Stimulated activated CD4-positive, alpha-beta T cell treated with anti-CD3 and anti-CD28 coated beads, Interleukin-12 subunit alpha, Interleukin-12 subunit beta, amount 100 ng/mL, for 24 hours (primary cell): Measurements from ENCODE around the gene ZKSCAN5.
A peak's percentile ranks its signal among the peaks of the same experiment; 100 is the strongest.
"Not testable (repeated sequence)": the region's sequence is repeated elsewhere in the genome, so short reads cannot be mapped to it uniquely, and the experiment has no call there.

Experiments used
- DNase-seq, 2 experiments: peaks; one replicate each; pipeline ENCODE4 v3.0.0-alpha.2; 2020; ENCODE audit warnings: low read depth in 2 of 2

The ZKSCAN5 gene

DNA sequence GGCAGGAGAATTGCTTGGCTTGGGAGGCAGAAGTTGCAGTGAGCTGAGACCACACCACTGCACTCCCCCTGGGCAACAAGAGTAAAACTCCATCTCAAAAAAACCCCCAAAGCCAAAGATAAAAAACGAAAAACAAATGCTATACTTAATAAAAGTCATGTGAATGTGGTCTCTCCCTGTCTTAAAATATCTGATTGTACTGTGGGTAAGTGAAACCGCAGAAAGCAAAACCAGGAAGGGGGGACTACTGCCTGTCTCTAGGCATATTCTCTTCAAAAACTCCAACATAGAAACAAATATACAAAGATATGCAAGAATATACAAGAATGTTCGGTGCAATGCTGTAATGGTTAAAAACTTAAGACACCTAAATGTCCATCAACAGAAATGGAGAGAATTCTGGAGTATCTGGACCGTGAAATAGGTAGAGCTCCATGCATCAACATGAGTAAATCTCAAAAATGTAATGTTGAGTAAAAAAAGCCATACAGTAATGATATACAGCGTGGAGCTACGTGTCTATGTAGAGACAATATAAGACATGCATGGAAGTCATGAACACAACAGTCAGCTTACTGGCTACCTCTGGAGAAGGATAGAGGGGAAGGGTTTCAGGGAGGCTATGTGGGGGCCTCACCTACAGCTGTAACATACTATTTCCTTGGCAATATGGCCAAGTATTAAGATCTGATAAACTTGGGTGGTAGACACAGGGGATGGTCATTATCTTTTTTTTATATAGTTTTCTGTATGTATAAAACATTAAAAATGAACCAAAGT, 6.5 kb upstream of the ZKSCAN5 start:
- DNase-seq: no peak

DNA sequence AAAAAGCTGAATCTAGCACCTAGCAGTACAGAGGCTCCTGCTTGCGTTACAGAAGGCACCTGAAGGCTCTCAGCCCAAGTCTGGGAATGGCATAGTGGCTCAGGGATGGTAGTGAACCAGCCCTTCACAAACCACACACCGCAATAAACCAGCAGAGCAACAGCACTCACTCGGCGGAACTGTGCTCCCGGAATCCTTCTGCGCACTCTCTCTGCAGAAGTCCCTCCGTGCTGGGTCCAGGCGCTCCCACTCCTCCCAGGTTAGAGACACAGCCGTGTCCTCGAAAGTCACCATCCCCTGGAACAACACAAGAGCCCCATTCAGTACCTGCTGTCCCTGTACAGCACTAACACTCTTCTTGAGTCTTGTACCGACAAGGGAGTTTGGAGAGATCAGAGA, 5.9 kb upstream of the ZKSCAN5 start:
- no peak for DNase-seq

DNA sequence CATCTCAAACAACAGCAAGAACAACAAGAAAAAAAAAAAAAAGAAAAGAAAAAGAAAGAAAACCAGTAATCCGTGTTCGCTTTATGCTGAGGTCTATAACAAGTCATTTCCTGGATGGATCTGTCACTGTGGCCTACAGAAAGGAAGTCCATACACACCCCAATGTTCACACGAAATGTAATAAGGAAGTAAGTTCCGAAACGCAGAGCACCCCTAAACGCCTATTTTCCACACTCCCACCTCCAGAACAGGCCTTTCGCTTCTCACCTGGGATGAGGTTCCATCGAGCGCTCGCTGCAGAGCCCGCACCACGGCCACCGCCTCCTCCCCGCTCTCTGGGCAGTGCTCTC, 5.1 kb upstream of the ZKSCAN5 start:
- no peak for DNase-seq

DNA sequence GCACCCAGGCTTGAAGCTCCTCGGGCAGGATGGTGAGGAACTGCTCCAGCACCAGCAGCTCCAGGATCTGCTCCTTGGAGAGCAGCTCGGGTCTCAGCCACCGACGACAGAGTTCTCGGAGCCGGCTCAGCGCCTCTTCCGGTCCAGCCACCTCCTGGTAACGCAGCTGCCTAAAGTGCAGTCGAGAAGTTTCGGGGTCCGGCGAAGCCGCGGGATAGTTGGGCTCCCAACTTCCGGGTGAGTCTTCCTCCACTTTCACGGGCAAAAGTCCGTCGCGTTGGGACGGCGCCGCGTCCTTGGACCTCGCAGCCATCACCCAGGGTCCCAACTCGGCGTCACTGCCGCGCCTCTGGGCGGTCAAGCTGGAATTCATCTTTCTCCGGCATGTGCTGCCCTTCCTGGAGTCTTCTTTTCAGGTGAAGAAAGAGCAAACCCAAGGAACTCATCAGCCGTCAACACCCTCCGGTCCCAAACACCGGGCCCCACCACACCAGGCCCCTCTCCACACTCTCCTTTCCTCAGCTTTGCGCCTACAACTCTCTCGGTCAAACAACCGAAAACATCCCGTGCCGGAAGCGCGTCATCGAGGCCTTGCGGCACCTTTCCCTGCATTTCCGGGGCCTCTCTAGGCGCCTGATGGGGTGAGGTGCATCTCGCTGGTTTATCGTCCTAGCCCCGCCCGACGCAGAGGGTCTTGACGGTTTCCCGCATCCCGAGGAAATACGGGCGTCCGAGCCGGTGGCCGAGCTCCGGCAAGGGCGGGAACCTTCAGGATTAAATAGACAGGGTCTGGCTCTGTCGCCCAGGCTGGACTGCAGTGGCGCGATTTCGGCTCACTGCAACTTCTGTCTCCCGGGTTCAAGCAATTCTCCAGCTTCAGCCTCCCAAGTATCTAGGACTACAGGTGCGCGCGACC, 4.5 kb upstream of the ZKSCAN5 start, which contains the start of gene ZNF394:
ZNF394 (minus strand) TSS at position 561 of the 916 bp plus-strand sequence; CDS start at position 373, 188 bp downstream.
- peak; percentile 79 to 87 for DNase-seq

DNA sequence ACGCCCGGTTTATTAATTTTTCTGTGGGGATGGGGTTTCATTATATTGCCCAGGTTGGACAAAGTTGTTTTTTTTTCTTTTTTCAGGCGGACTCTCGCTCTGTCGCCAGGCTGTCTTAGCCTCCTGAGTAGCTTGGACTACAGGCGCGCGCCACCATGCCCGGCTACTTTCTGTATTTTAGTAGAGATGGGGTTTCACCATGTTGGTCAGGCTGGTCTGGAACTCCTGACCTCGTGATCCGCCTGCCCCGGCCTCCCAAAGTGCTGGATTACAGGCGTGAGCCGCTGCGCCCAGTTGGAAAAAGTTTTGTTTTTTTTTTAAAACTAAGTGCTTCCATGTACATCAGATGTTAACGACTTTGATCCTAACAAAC, 3.8 kb upstream of the ZKSCAN5 start:
- DNase-seq: no peak

DNA sequence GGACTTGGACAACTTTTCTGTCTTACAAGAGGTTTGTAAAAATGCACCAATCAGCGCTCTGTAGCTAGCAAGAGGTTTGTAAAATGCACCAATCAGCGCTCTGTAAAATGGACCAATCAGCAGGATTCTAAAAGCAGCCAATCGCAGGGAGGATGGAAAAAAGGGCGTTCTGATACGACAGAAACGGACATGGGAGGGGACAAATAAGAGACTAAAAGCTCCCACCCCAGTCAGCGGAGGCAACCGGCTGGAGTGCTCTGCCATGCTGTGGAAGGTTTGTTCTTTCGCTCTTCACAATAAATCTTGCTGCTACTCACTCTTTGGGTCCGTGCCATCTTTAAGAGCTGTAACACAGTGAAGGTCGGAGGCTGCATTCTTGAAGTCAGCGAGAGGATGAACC, 3.2 kb upstream of the ZKSCAN5 start:
- DNase-seq: not testable (repeated sequence)

DNA sequence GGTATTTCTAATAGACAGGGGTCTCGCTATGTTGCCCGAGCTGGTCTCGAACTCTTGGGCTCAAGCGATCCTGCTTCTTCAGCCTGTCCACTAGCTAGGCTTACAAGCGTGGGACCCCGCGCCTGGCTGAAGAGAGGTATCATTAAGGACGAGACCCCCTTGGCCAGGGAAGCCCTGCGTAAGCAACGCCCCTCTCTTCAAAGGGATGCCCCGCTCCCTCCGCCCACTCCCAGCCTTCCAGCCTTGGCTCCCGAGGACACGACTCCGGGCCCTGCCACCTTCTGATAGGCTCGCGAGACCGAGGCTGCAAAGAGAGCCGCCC, 220 bp upstream of the ZKSCAN5 start:
- no peak for DNase-seq

DNA sequence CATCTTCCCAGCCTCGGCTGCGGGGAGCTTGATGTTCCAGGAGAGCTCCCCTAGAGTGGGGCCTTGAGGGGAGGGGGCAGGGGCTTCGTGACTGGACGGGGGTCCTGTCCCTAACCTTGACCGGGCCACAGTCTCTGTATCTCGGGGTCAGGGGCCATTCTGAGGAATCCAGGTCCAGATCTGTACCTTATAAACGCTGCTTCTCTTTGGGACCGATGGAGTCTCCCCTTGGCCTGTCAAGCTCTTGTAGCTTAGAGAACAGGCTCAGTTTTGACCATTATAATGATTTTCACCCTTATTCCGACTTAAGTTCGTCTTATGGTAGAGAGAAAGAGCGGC, 831 bp downstream of the ZKSCAN5 start:
- DNase-seq: no peak

DNA sequence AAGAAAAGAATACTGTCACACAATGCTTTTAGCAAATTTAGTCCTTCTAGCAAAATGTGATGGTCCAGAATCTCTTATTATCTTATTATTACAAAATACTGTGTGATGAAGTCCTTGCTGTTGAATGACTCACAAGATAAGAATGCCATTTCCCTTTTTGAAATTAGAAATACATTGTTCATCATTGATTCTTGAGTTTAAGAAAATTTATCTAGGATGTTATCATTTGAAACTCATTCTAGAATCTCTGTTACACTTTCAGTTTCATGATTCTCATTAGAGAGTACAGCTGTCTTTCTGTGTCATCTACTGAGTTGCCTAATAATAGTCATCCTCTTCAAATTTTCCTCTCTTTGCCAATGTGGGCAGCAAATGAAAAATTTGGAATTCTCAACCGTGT, 9.6 kb downstream of the ZKSCAN5 start:
- no peak for DNase-seq

DNA sequence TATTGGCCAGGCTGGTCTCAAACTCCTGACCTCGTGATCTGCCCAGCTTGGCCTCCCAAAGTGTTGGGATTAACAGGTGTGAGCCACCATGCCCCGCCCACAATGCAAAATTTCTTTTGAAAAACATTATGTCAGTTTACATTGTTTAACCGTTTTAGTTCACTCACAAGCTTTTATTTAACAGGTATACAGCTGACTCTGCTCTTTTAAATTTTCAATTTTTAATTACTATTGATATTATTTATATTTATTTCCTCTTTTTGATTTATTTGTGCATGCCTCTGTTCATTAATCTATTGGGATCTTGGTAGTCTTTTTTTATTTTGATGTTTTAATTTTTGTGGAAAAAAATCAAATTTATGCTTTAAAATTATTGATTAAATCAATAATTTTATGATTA, 16.9 kb downstream of the ZKSCAN5 start:
- DNase-seq: no peak

DNA sequence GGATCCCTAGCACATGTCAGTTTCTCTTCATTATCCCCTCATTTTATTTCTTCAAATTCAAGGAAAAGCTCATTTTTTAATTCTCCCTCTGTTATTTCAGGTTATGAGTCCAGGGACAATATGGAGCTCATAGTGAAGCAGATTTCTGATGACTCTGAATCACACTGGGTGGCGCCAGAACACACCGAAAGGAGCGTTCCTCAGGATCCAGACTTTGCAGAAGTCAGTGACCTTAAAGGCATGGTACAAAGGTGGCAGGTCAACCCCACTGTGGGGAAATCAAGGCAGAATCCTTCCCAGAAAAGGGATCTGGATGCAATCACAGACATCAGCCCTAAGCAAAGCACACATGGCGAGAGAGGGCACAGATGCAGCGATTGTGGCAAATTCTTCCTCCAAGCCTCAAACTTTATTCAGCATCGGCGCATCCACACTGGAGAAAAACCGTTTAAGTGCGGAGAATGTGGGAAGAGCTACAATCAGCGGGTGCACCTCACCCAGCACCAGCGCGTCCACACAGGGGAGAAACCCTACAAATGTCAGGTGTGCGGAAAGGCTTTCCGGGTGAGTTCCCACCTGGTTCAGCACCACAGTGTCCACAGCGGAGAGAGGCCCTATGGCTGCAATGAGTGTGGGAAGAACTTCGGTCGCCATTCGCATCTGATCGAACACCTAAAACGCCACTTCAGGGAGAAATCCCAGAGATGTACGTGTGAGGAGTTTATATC, 21.4 kb downstream of the ZKSCAN5 start:
- DNase-seq: no peak

DNA sequence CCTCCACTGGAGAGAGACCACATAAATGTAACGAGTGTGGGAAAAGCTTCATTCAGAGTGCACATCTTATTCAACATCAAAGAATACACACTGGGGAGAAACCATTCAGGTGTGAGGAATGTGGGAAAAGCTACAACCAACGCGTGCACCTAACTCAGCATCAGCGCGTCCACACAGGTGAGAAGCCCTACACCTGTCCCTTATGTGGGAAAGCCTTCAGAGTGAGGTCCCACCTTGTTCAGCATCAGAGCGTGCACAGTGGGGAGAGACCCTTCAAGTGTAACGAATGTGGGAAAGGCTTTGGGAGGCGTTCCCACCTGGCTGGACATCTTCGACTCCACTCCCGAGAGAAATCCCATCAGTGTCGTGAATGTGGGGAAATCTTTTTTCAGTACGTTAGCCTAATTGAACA, 26.9 kb downstream of the ZKSCAN5 start:
- DNase-seq: no peak

DNA sequence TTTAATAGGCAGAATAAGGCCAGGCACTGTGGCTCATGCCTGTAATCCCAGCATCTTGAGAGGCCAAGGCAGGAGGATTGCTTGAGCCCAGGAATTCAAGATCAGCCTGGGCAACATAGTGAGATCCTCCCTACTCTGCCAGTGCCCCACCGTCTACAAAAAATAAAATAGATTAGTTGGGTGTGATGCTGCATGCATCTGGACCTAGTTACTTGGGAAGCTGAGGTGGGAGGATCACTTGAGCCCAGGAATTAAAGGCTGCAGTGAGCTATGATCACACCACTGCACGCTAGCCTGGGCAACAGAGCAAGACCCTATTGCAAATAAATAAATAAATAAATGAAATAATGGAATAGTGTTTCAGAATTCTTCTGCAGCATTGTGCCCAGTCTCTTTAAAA, 31.2 kb downstream of the ZKSCAN5 start:
- no peak for DNase-seq

DNA sequence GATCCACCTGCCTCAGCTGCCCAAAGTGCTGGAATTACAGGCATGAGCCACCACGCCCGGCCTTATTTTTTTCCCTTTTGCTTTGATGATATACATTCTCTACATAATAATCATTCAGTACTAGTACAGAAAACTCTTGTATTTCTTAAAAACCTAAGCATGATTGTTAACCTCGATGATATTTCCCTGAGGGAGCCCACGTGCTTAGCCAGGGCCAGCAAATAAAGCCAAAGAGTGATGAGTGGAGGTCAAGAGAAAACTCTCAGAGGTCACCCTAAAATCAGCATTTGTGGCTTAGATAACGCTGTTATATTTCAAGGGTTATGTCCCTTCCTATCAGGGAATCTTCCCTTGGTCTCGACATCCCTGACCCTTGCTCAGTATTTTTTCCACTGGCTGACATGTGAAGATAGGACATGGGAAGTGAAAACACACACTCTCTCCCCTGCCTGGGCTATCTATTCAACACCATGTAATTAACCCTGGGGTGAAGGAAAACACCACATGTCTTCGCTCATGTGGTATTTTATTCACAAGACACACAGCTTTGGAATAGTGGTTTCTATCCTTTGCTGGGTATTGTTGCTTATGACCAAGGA, 34.9 kb downstream of the ZKSCAN5 start:
- DNase-seq: no peak

DNA sequence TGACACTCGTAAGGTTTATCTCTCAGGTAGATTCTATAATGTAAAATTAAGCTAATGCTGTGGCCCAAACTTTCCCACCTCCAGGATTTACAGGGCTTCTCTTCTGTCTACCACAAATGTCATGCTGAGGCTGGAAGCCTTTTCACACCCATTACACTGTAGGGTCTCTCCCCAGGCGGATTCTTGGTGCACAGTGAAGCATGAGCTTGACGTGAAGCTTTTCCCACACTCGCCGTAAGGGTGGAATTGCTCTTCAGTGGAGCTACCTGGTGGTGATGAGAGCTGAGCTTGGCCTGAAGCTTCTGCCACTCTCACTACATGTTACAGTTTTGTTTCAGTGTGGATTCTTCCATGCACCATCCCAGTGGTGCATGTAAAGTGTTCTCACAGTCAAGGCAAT, 36.1 kb downstream of the ZKSCAN5 start:
- no peak for DNase-seq

DNA sequence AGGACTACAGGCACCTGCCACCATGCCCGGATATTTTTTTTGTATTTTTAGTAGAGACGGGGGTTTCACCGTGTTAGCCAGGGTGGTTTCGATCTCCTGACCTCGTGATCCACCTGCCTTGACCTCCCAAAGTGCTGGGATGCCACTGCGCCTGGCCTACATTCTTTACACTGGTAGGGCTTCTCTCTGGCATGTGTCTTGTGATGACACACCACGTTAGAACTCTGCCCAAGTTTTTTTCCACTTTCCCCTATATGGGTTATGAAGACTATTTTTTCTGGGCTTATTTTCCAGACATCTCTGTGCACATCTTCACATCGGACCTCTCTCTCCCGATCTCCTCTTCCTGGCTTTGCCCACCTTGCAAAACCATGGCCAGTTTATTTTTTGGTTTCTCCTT, 36.8 kb downstream of the ZKSCAN5 start:
- DNase-seq: no peak

DNA sequence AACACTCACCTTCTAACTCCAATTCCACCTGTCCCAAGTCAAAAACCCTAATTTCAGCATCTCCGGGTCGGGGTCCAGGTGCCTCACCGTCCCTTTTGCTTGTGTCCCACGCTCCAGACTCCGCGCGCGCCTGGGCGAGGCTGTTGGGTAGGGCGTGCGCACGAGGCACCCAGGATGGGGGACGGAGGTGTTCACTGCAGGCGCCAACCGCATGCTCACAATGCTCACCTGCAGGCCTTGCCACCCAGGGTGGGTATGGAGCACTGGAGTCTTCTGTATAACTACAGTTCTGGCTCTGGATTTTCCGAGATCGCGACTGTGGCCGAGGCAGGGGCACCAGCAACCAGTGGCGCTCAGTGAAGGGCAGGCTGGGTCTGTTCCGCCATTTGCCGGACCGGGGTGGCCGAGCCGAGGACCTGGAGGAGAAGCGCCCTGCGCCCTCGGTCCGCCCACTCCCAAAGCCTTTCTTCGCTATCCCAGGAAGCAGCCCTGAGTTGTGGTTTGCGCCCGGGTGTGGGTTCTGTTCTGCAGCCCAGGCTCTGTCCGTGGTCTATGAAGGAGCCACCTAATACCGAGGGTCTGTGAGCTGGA, 38.7 kb downstream of the ZKSCAN5 start:
- no peak for DNase-seq

DNA sequence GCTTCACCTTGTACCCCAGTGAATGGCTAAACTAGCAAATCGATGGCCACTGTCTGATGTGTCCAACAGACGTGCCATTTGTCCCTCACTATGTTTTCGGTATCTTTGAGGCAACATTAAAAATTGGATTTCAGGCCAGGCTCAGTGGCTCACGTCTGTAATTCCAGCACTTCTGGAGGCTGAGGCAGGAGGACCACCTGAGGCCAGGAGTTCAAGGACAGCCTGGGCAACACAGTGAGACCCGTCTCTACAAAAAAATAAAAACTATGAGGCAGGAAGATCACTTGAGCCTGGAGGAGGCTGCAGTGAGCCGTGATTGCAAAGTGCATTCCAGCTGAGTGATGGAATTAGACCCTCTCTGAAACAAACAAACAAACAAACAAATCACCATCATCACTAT, 39.5 kb downstream of the ZKSCAN5 start:
- no peak for DNase-seq

DNA sequence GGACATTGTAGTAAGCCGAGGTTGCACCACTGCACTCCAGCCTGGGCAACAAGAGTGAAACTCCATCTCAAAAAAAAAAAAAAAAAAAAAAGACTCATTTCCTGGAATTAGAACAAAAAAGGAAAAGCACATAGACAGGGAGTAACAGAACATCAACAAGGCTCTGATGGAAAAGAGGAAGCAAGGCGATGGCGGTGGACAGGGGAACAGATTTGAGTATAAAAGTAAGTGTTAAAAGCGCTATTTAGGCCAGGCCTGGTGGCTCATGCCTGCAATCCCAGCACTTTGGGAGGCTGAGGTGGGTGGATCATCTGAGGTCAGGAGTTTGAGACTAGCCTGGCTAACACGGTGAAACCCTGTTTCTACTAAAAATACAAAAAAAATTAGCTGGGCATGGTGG, 40.8 kb downstream of the ZKSCAN5 start:
- not testable (repeated sequence) for DNase-seq

DNA sequence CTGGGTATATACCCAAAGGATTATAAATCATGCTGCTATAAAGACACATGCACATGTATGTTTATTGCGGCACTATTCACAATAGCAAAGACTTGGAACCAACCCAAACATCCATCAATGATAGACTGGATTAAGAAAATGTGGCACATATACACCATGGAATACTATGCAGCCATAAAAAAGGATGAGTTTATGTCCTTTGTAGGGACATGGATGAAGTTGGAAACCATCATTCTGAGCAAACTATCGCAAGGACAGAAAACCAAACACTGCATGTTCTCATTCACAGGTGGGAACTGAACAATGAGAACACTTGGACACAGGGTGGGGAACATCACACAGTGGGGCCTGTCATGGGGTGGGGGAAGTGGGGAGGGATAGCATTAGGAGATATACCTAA, 45.1 kb downstream of the ZKSCAN5 start:
- not testable (repeated sequence) for DNase-seq

DNA sequence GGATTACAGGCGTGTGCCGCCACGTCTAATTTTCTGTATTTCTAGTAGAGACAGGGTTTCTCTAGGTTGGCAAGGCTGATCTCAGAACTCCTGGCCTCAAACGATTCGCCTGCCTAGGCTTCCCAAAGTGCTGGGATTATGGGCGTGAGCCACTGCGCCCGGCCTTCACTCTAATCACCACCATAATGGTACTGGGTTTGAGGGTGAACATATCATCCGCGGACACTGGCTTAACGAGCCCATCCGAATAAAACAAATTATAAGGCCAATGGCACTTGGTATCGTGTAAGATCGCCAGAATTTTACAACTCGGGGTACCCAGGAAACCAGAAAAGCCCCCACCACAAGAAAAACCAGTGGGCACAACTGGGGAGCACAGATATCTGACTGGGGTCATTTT, 46.9 kb downstream of the ZKSCAN5 start:
- no peak for DNase-seq
